PC-3 (cell line): ENCODE measurements around the gene CHIA. TPM values are rescaled to one million over a fixed set of nuclear protein-coding genes. Genes with fewer than 3 reads are reported as not detected.

Source experiments
- ATAC-seq: fragments of 200-7000 bp; cut with Tn5 transposase; 2 replicates; pipeline ENCODE4 v1.9.1; 2020; ENCODE audit warnings: mild to moderate bottlenecking, moderate library complexity
- BruUV-seq: library from RNA; stranded (reverse); fragments of 400-500 nt; replicated peaks from 2 replicates; lab custom pipeline; 2021; lab: Mats Ljungman, UMichigan
- CTCF ChIA-PET: fragments of 300-600 bp; sonication (Branson Sonifier 250); formaldehyde crosslinking; loops from one replicate; lab custom pipeline; 2022; ENCODE audit warnings: antibody characterized with exemption; lab: Charles Lee
- POLR2A ChIA-PET: fragments of 300-600 bp; sonication (Branson Sonifier 250); formaldehyde crosslinking; loops from one replicate; lab custom pipeline; 2022; ENCODE audit warnings: antibody characterized with exemption; ENCODE audit not compliant: unreplicated experiment; lab: Charles Lee
- DNase-seq: peaks from one replicate; pipeline ENCODE4 v3.0.0-alpha.2; 2015
- H2AFZ ChIP-seq: fragments of 300-600 bp; sonication (generic); 2 replicates; pipeline ENCODE4 v1.6.0; 2016; ENCODE audit warnings: antibody characterized with exemption, low read length
- H3F3A ChIP-seq: fragments of 300-600 bp; sonication (generic); one replicate; pipeline ENCODE4 v1.6.0; 2017; ENCODE audit warnings: antibody characterized with exemption, low read length, control low read depth, mild to moderate bottlenecking; ENCODE audit not compliant: unreplicated experiment
- H3K27ac ChIP-seq: fragments of 300-600 bp; sonication (generic); 2 replicates; pipeline ENCODE4 v1.5.1; 2016; ENCODE audit warnings: mild to moderate bottlenecking, low read length
- H3K27me3 ChIP-seq: fragments of 300-600 bp; sonication (generic); 2 replicates; pipeline ENCODE4 v1.6.1; 2016; ENCODE audit warnings: low read length, mixed read lengths
- H3K36me3 ChIP-seq: fragments of 300-600 bp; sonication (generic); 2 replicates; pipeline ENCODE4 v1.6.1; 2016; ENCODE audit warnings: low read depth, mixed run types, low read length, mixed read lengths
- H3K4me1 ChIP-seq: fragments of 300-600 bp; sonication (generic); 2 replicates; pipeline ENCODE4 v1.5.1; 2016; ENCODE audit warnings: low read length; ENCODE audit not compliant: insufficient read depth
- H3K4me2 ChIP-seq: fragments of 300-600 bp; sonication (generic); 2 replicates; pipeline ENCODE4 v1.6.0; 2016; ENCODE audit warnings: low read length
- H3K4me3 ChIP-seq: fragments of 300-600 bp; sonication (generic); 2 replicates; pipeline ENCODE4 v1.5.1; 2016; ENCODE audit warnings: mild to moderate bottlenecking, low read length, mixed read lengths
- H3K79me2 ChIP-seq: fragments of 300-600 bp; sonication (generic); 2 replicates; pipeline ENCODE4 v1.6.1; 2017; ENCODE audit warnings: low read length, mixed read lengths
- H3K9ac ChIP-seq: fragments of 300-600 bp; sonication (generic); 2 replicates; pipeline ENCODE4 v1.6.0; 2016; ENCODE audit warnings: mild to moderate bottlenecking, low read length
- H3K9me2 ChIP-seq: fragments of 300-600 bp; sonication (generic); replicated peaks from 2 replicates; pipeline ENCODE4 v1.6.1; 2016; ENCODE audit warnings: mixed run types, low read length, mixed read lengths
- H3K9me3 ChIP-seq: fragments of 300-600 bp; sonication (generic); 2 replicates; pipeline ENCODE4 v1.6.1; 2016; ENCODE audit warnings: low read length, mixed read lengths
- H4K20me1 ChIP-seq: fragments of 300-600 bp; sonication (generic); 2 replicates; pipeline ENCODE4 v1.6.1; 2016; ENCODE audit warnings: low read length, mixed read lengths
- EZH2 ChIP-seq: fragments of 300-600 bp; sonication (generic); IDR thresholded peaks from one replicate; pipeline ENCODE4 v1.6.1; 2017; ENCODE audit warnings: antibody characterized with exemption, mild to moderate bottlenecking, low read length; ENCODE audit not compliant: unreplicated experiment
- EZH2phosphoT487 ChIP-seq: fragments of 300-600 bp; sonication (generic); IDR thresholded peaks from 2 replicates; pipeline ENCODE4 v1.6.1; 2018; ENCODE audit warnings: mild to moderate bottlenecking, antibody characterized with exemption, low read length, borderline replicate concordance
- intact Hi-C: fragments of 100-400 bp; cut with micrococcal nuclease; formaldehyde crosslinking; loops from 2 replicates; pipeline ENCODE4 v1.9.0; 2023
- total RNA-seq: library from RNA; depleted of rRNA; stranded (reverse); fragments of >200 nt; gene quantifications from 2 replicates; pipeline ENCODE4 v1.2.3, GENCODE V29; 2014
- TF ChIP-seq, protein P1 (sequence below): fragments of 300-600 bp; sonication (generic); conservative IDR thresholded peaks from 2 replicates; pipeline ENCODE4 v1.5.1; 2017; ENCODE audit warnings: antibody characterized with exemption, low read depth, mild to moderate bottlenecking, low read length

Gene CHIA
- total RNA-seq, 1 experiment from 2014 or later: not detected

DNA sequence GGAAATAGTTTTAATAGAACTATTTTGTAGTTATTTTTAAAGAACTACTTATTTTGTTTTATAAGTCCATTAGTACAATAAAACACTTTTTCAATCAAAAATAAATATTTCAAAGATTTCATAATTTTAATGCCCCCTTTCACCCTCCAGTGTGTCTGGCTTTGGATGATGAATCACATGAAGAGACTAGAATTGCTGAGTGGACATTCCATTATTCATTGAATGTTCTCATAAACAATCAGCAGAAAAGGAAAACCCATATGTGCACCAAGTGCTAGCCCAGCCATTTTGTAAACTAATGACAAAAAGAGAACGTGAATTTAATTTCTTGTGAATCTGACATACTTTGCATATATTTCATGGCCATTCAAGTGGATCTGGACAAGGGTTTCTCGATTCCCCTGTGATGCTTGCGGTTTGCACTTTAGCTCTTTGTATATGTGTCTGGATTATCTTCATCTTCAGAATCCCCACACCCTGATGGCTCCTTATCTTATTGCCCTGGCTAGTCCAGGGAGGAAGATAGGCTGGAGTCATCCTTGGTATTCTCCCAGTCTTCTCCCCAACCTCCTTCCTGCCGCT lies 20.7 kb upstream of the CHIA start:
- Histone ChIP-seq H3K9me3 (no peaks in the 10 kb centered on the region), H3K79me2 (no peaks in the 10 kb centered on the region), H4K20me1 (no peaks in the 10 kb centered on the region), H3K4me1 (peaks cover 8% of the 10 kb centered on the region), H2AFZ (no peak overlapping the region), H3K4me3 (no peak overlapping the region), H3K4me2 (no peak overlapping the region), H3K27ac (no peak overlapping the region), H3F3A (no peaks in the 10 kb centered on the region), H3K36me3 (no peaks in the 10 kb centered on the region), H3K27me3 (0 out of 2 replicates have a peak, but pooled peaks cover 3% of the 10 kb centered on the region), H3K9ac (no peak overlapping the region), H3K9me2 (no peaks in the 10 kb centered on the region)
- intact Hi-C loops: no loop called here
- TF ChIP-seq EZH2: no peak
- TF ChIP-seq, protein P1, sequence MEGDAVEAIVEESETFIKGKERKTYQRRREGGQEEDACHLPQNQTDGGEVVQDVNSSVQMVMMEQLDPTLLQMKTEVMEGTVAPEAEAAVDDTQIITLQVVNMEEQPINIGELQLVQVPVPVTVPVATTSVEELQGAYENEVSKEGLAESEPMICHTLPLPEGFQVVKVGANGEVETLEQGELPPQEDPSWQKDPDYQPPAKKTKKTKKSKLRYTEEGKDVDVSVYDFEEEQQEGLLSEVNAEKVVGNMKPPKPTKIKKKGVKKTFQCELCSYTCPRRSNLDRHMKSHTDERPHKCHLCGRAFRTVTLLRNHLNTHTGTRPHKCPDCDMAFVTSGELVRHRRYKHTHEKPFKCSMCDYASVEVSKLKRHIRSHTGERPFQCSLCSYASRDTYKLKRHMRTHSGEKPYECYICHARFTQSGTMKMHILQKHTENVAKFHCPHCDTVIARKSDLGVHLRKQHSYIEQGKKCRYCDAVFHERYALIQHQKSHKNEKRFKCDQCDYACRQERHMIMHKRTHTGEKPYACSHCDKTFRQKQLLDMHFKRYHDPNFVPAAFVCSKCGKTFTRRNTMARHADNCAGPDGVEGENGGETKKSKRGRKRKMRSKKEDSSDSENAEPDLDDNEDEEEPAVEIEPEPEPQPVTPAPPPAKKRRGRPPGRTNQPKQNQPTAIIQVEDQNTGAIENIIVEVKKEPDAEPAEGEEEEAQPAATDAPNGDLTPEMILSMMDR: no peak
- TF ChIP-seq EZH2phosphoT487: no peak
- ATAC-seq: no peak
- DNase-seq: no peak
- POLR2A ChIA-PET: no interaction called here
- CTCF ChIA-PET: no interaction called here
- BruUV-seq: no TSS peak

DNA sequence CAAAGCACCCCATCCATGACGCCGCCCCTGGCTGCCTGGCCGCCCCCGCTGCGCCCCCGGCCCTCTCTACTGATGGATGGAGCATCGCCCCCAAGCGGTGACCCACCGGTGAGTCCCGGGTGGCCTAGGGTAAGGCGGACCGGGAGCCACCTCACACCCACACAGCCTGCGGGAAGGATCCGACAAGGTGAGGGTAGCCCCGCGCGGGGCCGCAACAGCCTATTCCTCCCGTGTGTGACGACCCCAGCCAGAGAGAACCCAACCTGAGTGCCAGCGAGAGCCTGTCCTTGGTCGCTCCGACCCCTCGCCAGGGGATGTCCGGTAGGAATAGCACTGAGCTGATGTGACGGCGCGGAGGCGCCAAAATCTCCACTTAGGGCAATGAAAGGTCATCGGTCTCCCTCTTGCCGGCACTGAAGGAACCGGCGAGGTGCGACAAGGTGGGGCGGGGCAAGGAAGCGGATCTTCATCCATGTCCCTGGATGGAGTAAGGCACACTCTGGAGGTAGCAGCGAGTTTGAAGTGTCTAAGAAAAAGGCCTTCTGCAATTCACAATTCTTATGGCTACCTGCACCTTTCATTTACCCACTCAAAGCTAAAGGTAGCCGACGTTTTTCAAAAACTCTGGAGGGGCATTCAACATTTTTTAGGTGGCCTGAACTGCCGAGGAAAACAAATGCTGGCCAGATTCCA lies 19.7 kb upstream of the CHIA start:
- Histone ChIP-seq H3K27ac (no peak overlapping the region), H3K9me3 (no peaks in the 10 kb centered on the region), H4K20me1 (no peaks in the 10 kb centered on the region), H3K4me3 (no peak overlapping the region), H3K79me2 (no peaks in the 10 kb centered on the region), H3K9ac (no peak overlapping the region), H3F3A (peaks cover 5% of the 10 kb centered on the region), H3K9me2 (no peaks in the 10 kb centered on the region), H3K4me2 (no peak overlapping the region), H3K27me3 (no peaks in the 10 kb centered on the region), H2AFZ (no peak overlapping the region), H3K36me3 (no peaks in the 10 kb centered on the region), H3K4me1 (peaks cover 14% of the 10 kb centered on the region)
- TF ChIP-seq EZH2phosphoT487: no peak
- TF ChIP-seq, protein P1: no peak
- no peak for TF ChIP-seq EZH2
- no TSS peak for BruUV-seq
- ATAC-seq: no peak
- intact Hi-C loops: no loop called here
- POLR2A ChIA-PET: no interaction called here
- CTCF ChIA-PET: no interaction called here
- no peak for DNase-seq

DNA sequence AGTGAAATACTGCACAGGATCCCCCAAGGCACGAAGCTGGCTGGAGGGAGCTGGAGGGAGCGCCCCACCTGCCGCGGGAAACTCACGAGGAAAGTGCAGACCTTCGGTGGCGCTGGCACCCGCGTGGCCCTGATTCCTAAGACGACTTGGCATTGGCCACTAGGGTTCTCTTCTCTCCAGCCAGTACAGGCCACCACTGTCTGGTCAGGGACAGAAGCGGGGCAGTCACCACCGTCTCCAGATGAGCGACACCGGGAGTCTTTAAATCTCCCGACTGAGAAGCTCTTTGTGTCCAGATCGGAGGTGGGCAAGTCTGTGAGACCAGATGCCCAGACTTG lies 19.2 kb upstream of the CHIA start:
- H3F3A ChIP-seq: peaks cover 9% of the 10 kb centered on the region
- H3K4me3 ChIP-seq: no peak overlapping the region
- ChIA-PET CTCF (no interaction called here), POLR2A (no interaction called here)
- no peak overlapping the region for H3K4me2 ChIP-seq
- no peak overlapping the region for H3K9ac ChIP-seq
- H3K27ac ChIP-seq: no peak overlapping the region
- H4K20me1 ChIP-seq: no peaks in the 10 kb centered on the region
- H3K27me3 ChIP-seq: no peaks in the 10 kb centered on the region
- H2AFZ ChIP-seq: no peak overlapping the region
- no peaks in the 10 kb centered on the region for H3K36me3 ChIP-seq
- DNase-seq (no peak), ATAC-seq (no peak)
- no peaks in the 10 kb centered on the region for H3K9me2 ChIP-seq
- no TSS peak for BruUV-seq
- no peaks in the 10 kb centered on the region for H3K79me2 ChIP-seq
- peaks cover 19% of the 10 kb centered on the region for H3K4me1 ChIP-seq
- intact Hi-C loops: no loop called here
- H3K9me3 ChIP-seq: no peaks in the 10 kb centered on the region
- TF ChIP-seq EZH2: no peak
- TF ChIP-seq EZH2phosphoT487: no peak
- TF ChIP-seq, protein P1: no peak
